ENCODE measurements around the gene CPE. TPM values are rescaled to one million over a fixed set of nuclear protein-coding genes. Genes with fewer than 3 reads are reported as not detected.

CPE gene
- total RNA-seq, 1 experiment from 2014 or later = 29.3 TPM

GRCh38 chr4:165504184-165504583 is 125.4 kb downstream of the CPE start:
- ChIA-PET CTCF (interaction anchor here (1.0 kb wide), 1 partner anchor 11 kb away, joined by 3 read pairs; no protein-coding TSS in a partner anchor), RAD21 (ENCODE audit: low non-redundant PET in 1 of 2, low total read pairs in 2 of 2, uncharacterized antibody in 2 of 2, unreplicated experiment in 2 of 2) (no interaction called here), POLR2A (no interaction called here)
- intact Hi-C loops (cut with micrococcal nuclease) = no loop called here
- no peak overlapping the region for H3K4me2 ChIP-seq (ENCODE audit: low read length)
- H3K4me1 ChIP-seq (ENCODE audit: control insufficient read depth in 1 of 2, insufficient read depth in 2 of 2, low read length in 2 of 2) = peaks cover 9 to 11% of the 10 kb centered on the region in 2 experiments; a peak in 3 of 4 replicates
- no peaks in the 10 kb centered on the region for H4K20me1 ChIP-seq (ENCODE audit: insufficient read depth)
- H3K9ac ChIP-seq (ENCODE audit: low read length) = no peak overlapping the region
- no TSS peak for BruUV-seq (replicated peaks)
- DNase-seq (ENCODE audit: low read depth, low spot score) = no peak
- H3K36me3 ChIP-seq (ENCODE audit: control insufficient read depth in 1 of 2, insufficient read depth in 2 of 2, low read length in 2 of 2) = no peaks in the 10 kb centered on the region
- H3K4me3 ChIP-seq (replicated peaks in 1 of 2; ENCODE audit: low read depth in 1 of 2, low read length in 2 of 2) = no peak overlapping the region
- no peak overlapping the region for H2AFZ ChIP-seq (ENCODE audit: low read depth, low read length, poor library complexity, severe bottlenecking)
- H3K27me3 ChIP-seq (ENCODE audit: insufficient read depth, low read length) = no peaks in the 10 kb centered on the region
- no peaks in the 10 kb centered on the region for H3K79me2 ChIP-seq (ENCODE audit: insufficient read depth, low read length)
- no peak for ATAC-seq
- H3K9me2 ChIP-seq (ENCODE audit: insufficient read depth) = no peaks in the 10 kb centered on the region
- no peaks in the 10 kb centered on the region for H3K9me3 ChIP-seq (ENCODE audit: control insufficient read depth in 1 of 2, insufficient read depth in 1 of 2, low read depth in 1 of 2, low read length in 2 of 2)
- H3K27ac ChIP-seq (ENCODE audit: low read depth, low read length) = no peak overlapping the region
- TF ChIP-seq RAD21 (IDR thresholded peaks at IDR 0.05; ENCODE audit: low read depth) (no peak), POLR2A (IDR thresholded peaks at IDR 0.05; ENCODE audit: borderline replicate concordance, extremely low read depth, insufficient read depth, insufficient read length) (no peak), YY1 (IDR thresholded peaks at IDR 0.05; ENCODE audit: extremely low read depth, insufficient replicate concordance, low read depth, low read length) (no peak), CTCF (IDR thresholded peaks at IDR 0.05 in 2 of 3, conservative IDR thresholded peaks at IDR 0.05 in 1 of 3; ENCODE audit: borderline replicate concordance in 1 of 3, insufficient read depth in 1 of 3, low read depth in 2 of 3, low read length in 2 of 3) (no peak), CBX3 (IDR thresholded peaks at IDR 0.05; ENCODE audit: low read depth) (no peak), SIN3A (IDR thresholded peaks at IDR 0.05; ENCODE audit: low read depth) (no peak), TCF7L2 (IDR thresholded peaks at IDR 0.05; ENCODE audit: borderline replicate concordance, extremely low read depth, insufficient read depth, insufficient read length) (no peak), ELF1 (IDR thresholded peaks at IDR 0.05; ENCODE audit: borderline replicate concordance, low read depth) (no peak), ZBTB33 (IDR thresholded peaks at IDR 0.05; ENCODE audit: extremely low read depth, insufficient replicate concordance, low read length) (no peak), ZFX (IDR thresholded peaks at IDR 0.05) (no peak), JUND (IDR thresholded peaks at IDR 0.05) (no peak), CEBPB (IDR thresholded peaks at IDR 0.05; ENCODE audit: low read depth) (no peak), EZH2 (IDR thresholded peaks at IDR 0.05) (no peak), MAX (IDR thresholded peaks at IDR 0.05) (no peak)
- TF ChIP-seq, protein P1, sequence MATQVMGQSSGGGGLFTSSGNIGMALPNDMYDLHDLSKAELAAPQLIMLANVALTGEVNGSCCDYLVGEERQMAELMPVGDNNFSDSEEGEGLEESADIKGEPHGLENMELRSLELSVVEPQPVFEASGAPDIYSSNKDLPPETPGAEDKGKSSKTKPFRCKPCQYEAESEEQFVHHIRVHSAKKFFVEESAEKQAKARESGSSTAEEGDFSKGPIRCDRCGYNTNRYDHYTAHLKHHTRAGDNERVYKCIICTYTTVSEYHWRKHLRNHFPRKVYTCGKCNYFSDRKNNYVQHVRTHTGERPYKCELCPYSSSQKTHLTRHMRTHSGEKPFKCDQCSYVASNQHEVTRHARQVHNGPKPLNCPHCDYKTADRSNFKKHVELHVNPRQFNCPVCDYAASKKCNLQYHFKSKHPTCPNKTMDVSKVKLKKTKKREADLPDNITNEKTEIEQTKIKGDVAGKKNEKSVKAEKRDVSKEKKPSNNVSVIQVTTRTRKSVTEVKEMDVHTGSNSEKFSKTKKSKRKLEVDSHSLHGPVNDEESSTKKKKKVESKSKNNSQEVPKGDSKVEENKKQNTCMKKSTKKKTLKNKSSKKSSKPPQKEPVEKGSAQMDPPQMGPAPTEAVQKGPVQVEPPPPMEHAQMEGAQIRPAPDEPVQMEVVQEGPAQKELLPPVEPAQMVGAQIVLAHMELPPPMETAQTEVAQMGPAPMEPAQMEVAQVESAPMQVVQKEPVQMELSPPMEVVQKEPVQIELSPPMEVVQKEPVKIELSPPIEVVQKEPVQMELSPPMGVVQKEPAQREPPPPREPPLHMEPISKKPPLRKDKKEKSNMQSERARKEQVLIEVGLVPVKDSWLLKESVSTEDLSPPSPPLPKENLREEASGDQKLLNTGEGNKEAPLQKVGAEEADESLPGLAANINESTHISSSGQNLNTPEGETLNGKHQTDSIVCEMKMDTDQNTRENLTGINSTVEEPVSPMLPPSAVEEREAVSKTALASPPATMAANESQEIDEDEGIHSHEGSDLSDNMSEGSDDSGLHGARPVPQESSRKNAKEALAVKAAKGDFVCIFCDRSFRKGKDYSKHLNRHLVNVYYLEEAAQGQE (IDR thresholded peaks at IDR 0.05; ENCODE audit: low read depth) = no peak

Data from HCT116 (cell line).